GM18520 (cell line): ENCODE measurements around the gene COX14.

ENCODE experiments used
- ATAC-seq: cut with Tn5 transposase; IDR thresholded peaks from one replicate; pipeline ENCODE4 v1.9.1; 2021; ENCODE audit not compliant: unreplicated experiment

The COX14 gene

DNA sequence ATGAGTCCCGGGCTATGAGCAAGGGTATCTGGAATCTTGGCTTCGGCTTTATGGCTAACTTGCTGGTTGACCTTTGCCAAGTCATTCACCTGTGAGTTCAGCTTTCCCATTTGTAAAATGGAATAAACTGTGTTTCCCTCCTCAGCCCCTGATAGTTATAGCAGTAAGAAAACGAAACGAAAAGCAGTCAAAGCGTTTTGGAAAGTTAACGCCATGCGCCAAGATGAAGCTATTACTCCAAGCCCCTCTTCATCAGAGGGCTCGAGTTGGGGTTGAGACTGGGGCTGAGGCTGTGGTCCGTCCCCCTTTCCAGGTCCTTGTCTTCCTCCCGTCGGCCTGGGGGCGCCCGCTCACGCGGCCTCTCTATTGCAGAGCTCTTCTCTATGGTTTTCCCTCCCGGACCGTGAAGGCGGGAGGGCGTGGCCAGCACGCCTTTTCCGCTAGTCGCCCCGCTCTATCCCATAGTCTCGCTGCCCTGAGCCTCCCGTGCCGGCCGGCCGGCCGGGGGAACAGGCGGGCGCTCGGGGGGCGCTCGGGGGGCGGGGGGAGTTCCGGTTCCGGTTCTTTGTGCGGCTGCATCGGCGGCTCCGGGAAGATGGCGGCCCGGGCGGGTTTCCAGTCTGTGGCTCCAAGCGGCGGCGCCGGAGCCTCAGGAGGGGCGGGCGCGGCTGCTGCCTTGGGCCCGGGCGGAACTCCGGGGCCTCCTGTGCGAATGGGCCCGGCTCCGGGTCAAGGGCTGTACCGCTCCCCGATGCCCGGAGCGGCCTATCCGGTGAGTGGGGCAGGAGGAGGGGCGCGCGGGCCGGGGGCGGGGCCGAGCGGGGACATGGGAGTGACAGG, 27.0 kb upstream of the COX14 start, which contains the start of gene SMARCD1:
Gene SMARCD1 (plus strand): TSS at position 568 of the 840 bp plus-strand sequence. CDS start 28 bp downstream, at position 596.
- ATAC-seq, result peak; percentile 70

DNA sequence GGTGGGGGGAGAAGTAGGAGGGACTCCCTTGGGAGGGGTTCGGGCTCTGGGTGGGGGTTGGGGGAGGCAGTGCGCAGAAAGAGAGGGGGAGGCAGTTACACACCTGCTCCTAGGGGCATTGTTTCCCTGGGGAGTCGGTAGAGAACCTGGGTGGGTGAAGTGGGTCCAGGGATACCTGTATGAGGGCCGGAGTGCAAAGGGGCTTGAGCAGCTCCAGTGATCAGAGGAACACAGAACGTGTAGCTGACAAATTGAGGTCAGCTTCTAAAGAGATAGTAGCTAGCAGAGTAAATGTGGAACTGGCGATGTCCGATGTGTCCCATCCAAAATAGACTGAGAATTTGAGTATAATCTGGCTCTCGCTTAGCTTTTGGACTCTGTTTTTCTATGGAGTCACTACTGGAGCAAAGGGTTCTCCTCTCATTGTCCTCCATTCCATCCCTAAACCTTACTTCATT, 26.4 kb upstream of the COX14 start:
- no peak for ATAC-seq

DNA sequence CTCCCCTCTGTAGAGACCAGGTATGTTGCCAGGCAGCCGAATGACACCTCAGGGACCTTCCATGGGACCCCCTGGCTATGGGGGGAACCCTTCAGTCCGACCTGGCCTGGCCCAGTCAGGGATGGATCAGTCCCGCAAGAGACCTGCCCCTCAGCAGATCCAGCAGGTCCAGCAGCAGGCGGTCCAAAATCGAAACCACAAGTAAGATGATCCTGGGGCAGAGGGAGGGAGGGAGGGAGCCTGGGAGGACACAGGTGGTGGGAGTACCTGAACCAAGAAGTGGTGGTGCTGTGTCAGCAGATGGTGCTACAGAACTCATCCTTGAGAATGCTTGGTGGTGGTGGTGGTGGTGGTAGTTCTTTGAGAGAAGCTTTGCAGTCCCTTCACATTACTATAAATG, 25.9 kb upstream of the COX14 start:
- no peak for ATAC-seq

DNA sequence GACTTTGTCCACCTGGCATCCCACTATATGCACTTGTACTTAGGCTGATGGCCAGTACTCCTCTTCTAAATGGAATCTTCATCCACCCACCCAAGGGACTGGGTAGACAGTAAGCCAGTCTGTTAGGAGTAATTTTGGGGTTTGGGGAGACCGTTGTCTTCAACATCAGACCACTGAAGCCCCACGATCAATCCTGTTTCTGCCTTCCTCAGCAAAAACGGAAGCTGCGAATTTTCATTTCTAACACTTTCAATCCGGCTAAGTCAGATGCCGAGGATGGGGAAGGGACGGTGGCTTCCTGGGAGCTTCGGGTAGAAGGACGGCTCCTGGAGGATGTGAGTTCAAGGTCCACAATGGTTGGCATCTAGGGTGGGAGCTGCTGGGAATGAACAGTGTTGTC, 24.9 kb upstream of the COX14 start:
- ATAC-seq, result no peak

DNA sequence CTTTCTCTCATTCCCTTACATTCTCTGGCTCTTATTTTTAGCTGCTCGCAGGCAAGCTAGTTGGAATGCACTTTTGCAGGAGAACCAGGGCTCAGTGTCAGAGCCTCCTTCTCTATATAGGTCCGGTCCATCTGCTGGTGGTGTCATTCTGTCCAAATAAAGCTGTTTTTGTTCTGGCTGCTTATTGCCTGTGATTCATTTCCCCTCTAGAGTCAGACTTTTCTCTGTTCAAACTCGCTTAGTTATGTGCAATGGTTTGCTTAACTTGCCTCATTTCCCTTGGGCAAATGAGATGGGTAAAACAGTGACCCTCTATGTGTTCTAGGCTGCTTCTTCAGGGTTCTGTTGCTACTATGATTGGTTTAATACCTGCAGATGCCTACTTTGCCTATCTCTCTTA, 24.0 kb upstream of the COX14 start:
- no peak for ATAC-seq

DNA sequence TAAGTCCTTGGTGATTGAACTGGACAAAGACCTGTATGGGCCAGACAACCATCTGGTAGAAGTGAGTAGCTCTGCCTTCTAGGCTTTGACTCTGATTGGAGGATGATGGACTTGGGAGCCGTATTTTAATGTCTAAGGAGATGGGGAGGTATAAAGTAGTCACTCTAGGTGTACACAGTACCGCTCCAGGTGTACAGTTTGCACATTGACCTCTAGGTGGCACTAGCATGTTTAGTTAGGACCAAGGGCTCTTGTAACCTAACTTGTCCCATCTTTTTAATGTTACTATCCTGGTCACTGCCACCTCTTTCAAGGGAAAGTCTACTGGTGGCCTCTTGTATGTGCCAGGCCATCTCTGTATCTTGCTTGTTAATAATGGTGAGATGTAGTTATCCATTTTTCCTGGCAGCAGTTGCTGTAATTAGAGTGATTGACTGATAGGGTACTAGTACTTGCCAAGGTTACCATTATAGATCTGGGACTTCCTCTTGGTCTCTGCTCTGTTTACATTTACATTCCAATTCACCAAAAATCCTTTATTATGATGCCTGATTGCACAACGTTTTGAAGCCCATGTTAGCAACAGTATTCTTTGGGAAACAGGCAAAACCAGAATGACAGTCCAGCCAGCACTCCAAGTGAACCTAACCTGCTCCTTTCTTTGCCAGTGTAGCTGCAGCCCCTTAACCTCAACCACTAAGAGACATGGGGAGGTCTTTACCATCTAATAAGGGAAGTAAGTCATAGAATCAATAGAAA, 23.3 kb upstream of the COX14 start:
- ATAC-seq, result no peak

DNA sequence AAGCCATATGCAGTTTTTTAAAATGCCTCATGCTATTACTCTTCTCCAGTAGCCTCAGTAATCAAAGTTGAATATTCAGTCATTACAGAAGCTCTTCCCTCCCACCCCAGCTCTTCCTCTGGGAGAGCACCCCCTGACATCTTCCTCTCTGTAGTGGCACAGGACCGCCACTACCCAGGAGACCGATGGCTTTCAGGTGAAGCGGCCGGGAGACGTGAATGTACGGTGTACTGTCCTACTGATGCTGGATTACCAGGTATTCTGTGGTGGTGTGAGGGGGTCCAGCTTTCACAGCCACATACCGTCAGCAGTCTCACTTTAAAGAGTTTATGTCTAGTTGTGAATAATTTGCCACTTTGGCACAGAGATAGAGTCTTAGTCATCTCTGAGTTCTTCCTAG, 22.3 kb upstream of the COX14 start:
- ATAC-seq, result no peak

DNA sequence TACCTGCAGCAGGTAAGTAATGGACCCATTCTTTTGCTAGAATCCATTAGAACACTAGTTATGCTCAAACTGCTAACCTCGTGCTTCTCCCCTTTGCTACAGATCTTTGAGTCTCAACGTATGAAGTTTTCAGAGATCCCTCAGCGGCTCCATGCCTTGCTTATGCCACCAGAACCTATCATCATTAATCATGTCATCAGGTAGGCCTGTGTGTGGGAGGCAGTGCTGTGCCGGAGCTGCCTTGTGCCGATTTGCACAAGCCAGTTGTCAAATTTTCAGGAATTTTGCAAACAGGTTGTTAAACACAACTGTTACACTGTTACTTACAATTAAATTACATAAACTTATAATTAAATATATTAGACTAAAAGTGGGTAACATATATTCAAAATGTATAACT, 21.6 kb upstream of the COX14 start:
- ATAC-seq, result no peak

DNA sequence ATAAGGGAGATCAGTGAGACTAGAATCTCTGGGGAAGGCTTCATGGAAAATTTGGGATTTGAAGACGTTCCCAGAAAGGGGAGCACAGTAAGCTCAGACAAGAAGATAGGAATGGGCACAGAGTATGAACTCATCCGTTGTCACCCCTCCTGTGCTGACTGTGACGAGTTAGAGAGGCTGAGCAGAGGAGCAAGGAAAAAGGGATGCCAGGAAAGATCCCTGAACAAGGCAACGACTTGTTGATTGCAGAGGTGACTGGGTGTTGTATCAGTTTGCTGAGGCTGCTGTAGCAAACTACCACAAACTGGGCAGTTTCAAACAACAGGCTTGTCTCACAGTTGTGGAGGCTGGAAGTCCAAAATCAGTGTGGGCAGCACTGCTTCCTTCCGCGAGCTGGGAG, 14.1 kb upstream of the COX14 start:
- no peak for ATAC-seq

DNA sequence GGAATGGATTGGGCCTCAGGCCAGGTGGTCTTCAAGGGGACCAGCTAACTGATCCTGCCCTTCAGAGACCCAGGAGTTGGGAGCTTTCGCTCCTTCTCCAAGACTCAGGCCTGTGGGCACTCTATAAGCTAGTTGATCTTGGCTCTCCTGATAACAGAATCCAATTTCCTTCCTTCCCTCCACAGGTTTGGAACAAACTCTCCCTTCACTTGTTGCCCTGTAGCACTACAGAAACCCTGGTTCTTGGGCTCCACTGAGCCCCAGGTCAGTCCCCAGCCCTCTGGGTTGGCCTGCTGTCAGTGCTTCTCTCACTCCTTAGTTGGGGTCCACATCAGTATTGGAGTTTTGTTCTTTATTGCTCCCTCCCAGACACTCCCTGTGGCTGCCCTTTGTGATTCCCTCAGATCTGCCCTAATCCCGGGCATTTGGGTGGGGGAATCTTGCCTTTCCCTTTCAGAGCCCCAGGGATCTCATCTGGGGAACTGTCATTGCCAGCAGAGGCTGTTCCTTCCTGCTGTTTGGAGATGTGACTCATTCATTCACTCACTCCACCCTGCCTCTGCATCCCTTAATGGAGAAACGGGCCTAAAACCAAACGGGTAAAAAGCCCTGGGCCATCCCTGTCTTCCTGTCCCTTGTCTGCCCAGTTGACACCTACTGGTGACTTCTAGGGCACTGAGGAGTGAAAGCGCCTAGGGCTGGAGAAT, 12.6 kb upstream of the COX14 start:
- ATAC-seq, result no peak

DNA sequence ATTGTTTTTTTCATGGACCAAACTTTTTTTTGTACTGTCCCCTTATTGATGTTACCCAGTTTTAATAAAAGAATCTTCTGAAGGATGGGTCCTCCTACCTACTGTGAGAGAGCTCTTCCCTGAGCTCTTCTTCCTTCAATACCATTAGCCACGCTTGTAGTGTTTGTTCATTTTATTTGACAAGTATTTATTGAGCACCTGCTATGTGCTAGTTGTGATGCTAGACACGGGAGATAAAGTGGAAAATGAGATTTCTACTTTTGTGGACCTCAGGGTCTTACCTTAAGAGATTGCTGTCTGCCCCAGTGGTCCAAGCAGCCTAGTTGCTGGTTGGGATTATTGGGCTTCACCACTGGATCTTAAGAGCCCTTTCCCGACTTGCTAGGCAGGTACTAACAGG, 11.5 kb upstream of the COX14 start:
- ATAC-seq, result no peak

DNA sequence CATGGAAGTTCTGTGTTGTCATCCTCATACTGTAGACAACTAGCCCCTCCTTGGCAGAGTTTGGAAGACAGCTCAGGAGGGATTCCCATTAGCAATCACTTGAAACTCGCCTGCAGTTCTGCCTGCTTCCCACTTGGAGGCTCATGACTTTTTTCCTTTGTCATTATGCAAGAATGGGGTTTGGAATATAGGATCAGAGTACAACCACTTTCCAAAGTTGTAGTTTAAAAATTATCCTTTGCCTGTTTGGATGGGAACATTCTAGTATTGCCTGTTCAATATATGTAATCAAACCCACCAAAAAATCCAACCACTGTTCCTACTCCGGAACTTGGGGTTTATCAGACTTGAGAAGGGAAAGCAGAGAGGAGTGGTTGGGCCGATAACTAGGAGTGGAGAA, 10.4 kb upstream of the COX14 start:
- no peak for ATAC-seq

DNA sequence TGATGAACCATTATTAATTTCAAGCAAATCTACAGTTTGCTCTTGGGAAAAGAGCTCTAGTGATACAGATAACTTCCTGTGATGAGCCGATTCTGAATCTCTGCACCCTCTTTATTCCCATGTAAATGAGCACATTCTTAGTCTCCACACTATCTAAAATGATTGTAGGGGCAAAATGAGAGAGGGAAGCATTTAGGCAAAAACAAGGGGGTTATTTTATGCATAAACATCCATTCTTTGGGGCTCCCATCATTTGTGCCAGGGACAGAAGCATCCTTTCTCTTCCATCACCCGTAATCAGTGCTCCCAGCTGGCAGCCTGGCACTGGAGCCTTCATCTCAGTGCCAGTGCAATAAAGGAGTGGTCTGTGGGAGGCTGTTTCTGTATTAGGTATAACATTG, 9.9 kb upstream of the COX14 start:
- no peak for ATAC-seq

DNA sequence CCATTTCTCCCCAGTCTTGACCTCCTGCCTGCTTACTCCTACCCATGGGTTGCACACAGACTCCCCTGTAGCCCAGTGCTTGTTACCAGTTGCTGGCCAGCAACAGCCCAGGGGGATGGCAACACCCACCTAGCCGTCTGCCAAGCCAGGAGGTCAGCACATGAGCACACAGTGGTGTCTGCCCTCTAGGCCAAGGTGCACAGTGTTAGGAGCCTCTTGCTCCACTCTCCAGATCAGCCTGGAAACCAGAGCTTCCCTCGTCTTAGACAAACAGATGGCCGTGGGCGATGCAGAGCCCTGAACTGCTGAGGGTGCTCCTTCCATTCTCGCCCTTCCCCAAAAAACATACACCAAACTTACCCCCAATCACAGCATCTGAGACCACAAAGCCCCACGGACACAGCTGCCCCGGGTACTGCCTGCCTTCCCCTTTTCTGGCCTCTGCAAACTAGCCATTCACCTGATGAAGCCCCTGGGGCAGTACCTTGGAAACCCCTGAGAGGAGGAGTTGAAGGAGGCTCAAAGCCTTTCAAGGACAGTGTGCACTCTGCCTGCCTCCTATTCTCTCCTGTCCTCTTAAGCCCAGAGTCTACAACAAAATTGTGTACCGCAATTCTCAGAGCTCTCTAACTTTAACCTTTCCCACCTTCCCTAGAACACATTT, 9.3 kb upstream of the COX14 start:
- no peak for ATAC-seq

DNA sequence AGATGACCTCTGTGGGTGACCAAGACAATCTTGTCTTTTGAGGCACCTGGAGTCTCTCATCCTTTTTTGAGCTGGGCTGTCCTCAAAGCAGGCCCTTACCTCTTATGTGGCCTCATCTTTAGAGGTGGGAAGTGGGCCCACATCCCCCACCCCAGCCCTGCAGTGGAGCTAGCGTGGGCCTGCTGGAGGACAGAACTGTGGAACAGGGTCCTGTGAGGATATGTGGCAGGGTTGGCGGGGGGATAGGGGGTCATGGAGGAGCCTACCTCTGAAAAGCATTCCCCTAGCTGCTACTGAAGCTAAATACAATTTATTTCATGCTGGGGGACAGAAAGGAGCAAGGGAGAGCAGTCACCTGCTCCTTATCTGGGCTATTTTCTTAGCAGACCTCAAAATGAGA, 8.7 kb upstream of the COX14 start:
- ATAC-seq, result no peak

DNA sequence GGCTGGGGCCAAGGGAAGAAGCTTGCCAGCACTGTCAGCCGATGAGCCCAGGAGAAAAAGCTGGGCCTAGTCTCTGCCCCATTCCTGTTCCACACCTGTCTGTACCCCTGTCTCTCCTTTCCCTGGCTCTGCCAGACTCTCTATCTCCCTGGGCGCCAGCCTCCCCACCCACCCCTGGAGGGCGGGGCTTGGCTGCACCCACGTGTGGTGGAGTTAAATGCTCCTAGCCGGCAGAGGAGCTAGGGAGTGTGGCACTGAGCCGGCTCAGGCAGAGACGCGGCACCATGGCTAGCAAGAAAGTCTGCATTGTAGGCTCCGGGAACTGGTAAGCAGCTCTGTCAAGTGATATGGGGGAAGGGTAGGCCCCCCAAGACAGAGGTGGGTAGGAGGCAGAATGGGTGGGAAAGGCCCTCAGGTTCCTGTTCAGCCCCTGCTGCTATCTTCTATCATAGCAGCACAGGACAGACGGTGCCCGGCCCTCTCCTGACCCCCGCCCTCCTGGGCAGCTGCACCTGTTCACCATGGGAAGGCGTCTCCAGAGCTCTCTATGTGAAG, 8.2 kb upstream of the COX14 start, which contains the start of gene GPD1:
Gene GPD1 (plus strand): TSS at position 242 of the 555 bp plus-strand sequence. CDS start 43 bp downstream, at position 285.
- no peak for ATAC-seq

DNA sequence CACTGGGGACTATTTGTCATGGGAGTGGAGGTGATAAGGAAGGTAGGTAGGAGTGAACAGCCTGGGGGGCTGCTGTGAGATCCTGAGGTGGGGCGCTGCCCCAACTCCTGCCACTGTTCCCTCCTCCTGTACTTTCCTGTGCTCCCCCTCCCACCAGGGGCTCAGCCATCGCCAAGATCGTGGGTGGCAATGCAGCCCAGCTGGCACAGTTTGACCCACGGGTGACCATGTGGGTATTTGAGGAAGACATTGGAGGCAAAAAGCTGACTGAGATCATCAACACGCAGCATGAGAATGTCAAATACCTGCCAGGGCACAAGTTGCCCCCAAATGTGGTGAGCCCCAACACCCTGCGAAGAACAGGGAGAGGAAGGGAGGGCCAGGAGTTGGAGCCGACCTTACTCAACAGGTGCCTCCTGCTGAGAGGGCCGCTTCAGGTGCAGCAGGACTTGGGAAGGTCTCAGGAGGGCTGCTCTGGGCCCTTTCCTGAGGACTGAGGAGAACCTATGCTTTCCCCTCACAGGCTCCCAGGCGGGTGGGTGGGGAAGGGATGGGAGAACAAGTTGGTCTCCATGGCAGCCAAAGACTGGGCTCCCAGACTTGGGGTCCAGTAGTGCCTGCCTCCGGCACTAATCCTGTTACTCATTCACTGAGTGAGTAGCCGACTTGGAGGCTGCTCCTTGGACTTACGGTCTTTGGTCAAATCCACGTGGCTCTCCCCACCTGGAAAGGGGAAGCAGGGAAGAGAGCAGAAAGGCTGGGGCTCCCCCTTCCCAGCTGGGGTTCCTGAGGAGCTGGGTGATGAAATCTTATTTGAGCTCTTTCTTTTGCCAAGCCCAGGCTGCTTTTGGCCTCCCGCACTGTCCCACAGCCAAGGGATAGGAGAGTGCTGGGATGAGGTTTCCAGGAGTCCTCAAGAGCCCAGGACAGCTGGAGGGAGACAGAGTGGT, 7.3 kb upstream of the COX14 start:
- no peak for ATAC-seq

DNA sequence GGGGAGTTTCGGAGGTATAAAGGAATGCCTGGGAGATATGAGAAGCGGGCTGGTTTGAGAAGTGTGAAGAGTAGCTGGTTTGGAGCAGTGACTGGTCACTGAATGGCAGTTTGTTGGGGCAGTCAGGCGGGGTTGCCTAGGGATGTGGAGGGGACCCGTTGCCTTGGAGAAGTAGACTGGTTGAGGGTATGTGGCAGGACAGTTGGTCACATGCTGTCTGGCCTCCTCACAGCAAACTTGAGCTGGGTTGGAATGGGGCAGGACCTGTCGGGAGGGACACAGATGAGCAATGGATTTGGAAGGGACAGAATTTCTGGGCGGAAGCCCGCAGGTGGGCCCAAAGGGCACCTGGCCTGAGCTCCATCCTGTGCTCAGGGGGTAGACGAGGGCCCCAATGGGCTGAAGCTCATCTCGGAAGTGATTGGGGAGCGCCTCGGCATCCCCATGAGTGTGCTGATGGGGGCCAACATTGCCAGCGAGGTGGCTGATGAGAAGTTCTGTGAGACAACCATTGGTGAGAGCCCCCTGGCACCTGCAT, 6.1 kb upstream of the COX14 start:
- ATAC-seq, result no peak

DNA sequence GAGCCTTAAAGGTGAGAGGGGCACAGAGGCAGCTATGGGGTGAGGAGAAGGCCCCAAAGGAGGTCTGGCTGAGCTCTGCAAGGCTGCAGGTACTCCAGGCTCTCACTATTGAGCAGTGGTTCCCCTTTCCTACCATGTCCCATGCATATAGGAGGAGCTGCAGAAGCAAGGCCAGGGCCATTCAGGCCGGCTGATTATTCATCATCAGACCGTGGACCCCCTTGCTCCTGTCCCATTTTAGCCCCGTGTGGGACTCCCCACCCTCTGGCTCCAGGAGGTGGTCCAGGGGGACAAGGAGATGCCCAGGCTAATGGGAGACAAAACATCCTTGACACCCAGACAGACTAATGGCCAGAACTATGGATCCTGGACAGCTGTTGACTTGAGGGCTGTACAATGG, 5.1 kb upstream of the COX14 start:
- no peak for ATAC-seq
